Trophoblast cell (in vitro differentiated cells and primary cell): ENCODE results near the gene HERC6.
A peak's percentile ranks its signal among the peaks of the same experiment; 100 is the strongest.

Source experiments
- DNase-seq, 2 donors: peaks; one replicate each; pipeline ENCODE4 v3.0.0-alpha.2; 2016
- H2AFZ ChIP-seq: 2 replicates; pipeline ENCODE4 v1.6.1; 2013; ENCODE audit warnings: low read length, moderate library complexity, mild to moderate bottlenecking; ENCODE audit not compliant: insufficient read depth, poor library complexity
- H2AK5ac ChIP-seq: 2 replicates; pipeline ENCODE4 v1.6.1; 2013; ENCODE audit warnings: mild to moderate bottlenecking, low read length
- H2BK120ac ChIP-seq: 2 replicates; pipeline ENCODE4 v1.6.1; 2013; ENCODE audit warnings: low read length, mild to moderate bottlenecking, moderate library complexity; ENCODE audit not compliant: insufficient read depth, poor library complexity
- H2BK12ac ChIP-seq: 2 replicates; pipeline ENCODE4 v1.6.1; 2013; ENCODE audit warnings: mild to moderate bottlenecking, low read length, moderate library complexity
- H2BK5ac ChIP-seq: 2 replicates; pipeline ENCODE4 v1.6.1; 2013; ENCODE audit warnings: low read length, low read depth, moderate library complexity, mild to moderate bottlenecking; ENCODE audit not compliant: poor library complexity
- H3K14ac ChIP-seq: 2 replicates; pipeline ENCODE4 v1.6.1; 2013; ENCODE audit warnings: mild to moderate bottlenecking, low read length
- H3K18ac ChIP-seq: 2 replicates; pipeline ENCODE4 v1.6.1; 2013; ENCODE audit warnings: mild to moderate bottlenecking, low read length
- H3K23ac ChIP-seq: 2 replicates; pipeline ENCODE4 v1.6.1; 2013; ENCODE audit warnings: low read length
- H3K27ac ChIP-seq: 2 replicates; pipeline ENCODE4 v1.5.1; 2013; ENCODE audit warnings: low read depth, mild to moderate bottlenecking, inconsistent platforms, low read length, moderate library complexity
- H3K27me3 ChIP-seq: 2 replicates; pipeline ENCODE4 v1.6.1; 2013; ENCODE audit warnings: inconsistent platforms, mild to moderate bottlenecking, low read length, moderate library complexity; ENCODE audit not compliant: insufficient read depth
- H3K36me3 ChIP-seq, 2 experiments: 1 replicate in 1 of 2; 2 replicates in 1 of 2; pipeline ENCODE4 v1.6.1; 2013; ENCODE audit warnings: low read length in 2 of 2, mild to moderate bottlenecking in 2 of 2, moderate library complexity in 1 of 2; ENCODE audit not compliant: insufficient read depth in 2 of 2, control insufficient read depth in 1 of 2
- H3K4ac ChIP-seq: 2 replicates; pipeline ENCODE4 v1.6.1; 2013; ENCODE audit warnings: low read depth, mild to moderate bottlenecking, low read length, moderate library complexity
- H3K4me1 ChIP-seq, 2 experiments: 1 replicate in 1 of 2; 2 replicates in 1 of 2; pipeline ENCODE4 v1.6.1; 2013; ENCODE audit warnings: low read length in 2 of 2, mild to moderate bottlenecking in 2 of 2, moderate library complexity in 1 of 2; ENCODE audit not compliant: insufficient read depth in 2 of 2, control insufficient read depth in 1 of 2
- H3K4me2 ChIP-seq: 2 replicates; pipeline ENCODE4 v1.6.1; 2013; ENCODE audit warnings: inconsistent platforms, mild to moderate bottlenecking, low read length, moderate library complexity
- H3K4me3 ChIP-seq: 2 replicates; pipeline ENCODE4 v1.5.1; 2013; ENCODE audit warnings: mild to moderate bottlenecking, low read depth, low read length, inconsistent platforms
- H3K79me1 ChIP-seq: one replicate; pipeline ENCODE4 v1.6.1; 2013; ENCODE audit warnings: low read length
- H3K79me2 ChIP-seq: 2 replicates; pipeline ENCODE4 v1.6.1; 2013; ENCODE audit warnings: low read length, mild to moderate bottlenecking; ENCODE audit not compliant: control insufficient read depth, insufficient read depth, poor library complexity
- H3K9ac ChIP-seq: 2 replicates; pipeline ENCODE4 v1.6.1; 2013; ENCODE audit warnings: mild to moderate bottlenecking, low read length
- H3K9me3 ChIP-seq: 2 replicates; pipeline ENCODE4 v1.6.1; 2013; ENCODE audit warnings: low read depth, mild to moderate bottlenecking, control low read depth, inconsistent platforms, low read length; ENCODE audit not compliant: insufficient read depth
- H4K12ac ChIP-seq: 2 replicates; pipeline ENCODE4 v1.6.1; 2013; ENCODE audit warnings: low read depth, mild to moderate bottlenecking, low read length, moderate library complexity
- H4K8ac ChIP-seq: 2 replicates; pipeline ENCODE4 v1.6.1; 2013; ENCODE audit warnings: low read depth, mild to moderate bottlenecking, low read length, moderate library complexity
- H4K91ac ChIP-seq: one replicate; pipeline ENCODE4 v1.6.1; 2013; ENCODE audit warnings: low read depth, mild to moderate bottlenecking, low read length, moderate library complexity
- WGBS: extraction: QIAGEN DNeasy Blood & Tissue Kit; methylation state at CpG from one replicate; pipeline ENCODE4 v1.1.7; 2013; ENCODE audit warnings: missing lambda C conversion rate; ENCODE audit not compliant: insufficient read length, insufficient coverage; ENCODE audit errors: extremely low coverage; 5-methylcytosine and 5-hydroxymethylcytosine counted together

Gene HERC6

DNA sequence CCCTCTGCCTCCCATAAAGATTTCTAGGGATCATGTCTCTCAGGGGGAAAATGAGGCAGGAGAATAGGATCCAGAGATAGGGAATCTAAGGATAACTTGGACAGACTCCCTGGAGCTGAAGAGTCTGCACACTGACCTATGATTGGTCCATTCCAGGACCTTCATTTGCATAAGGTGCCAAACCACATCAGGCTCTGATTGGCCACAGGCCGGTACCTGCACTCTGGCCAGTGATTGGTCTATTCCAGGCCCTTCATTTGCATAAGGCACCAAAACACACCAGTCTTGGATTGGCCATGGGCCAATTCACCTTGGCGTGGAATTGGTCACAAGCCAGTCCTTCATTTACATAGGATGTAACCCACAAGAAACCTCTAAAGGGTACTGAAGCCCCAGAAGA, 74.3 kb downstream of the HERC6 start:
- H3K9me3 ChIP-seq: peaks cover 1% of the 10 kb centered on the region
- peaks cover 10% of the 10 kb centered on the region for H3K27me3 ChIP-seq
- no peaks in the 10 kb centered on the region for H3K79me2 ChIP-seq
- no peak overlapping the region for H3K9ac ChIP-seq
- H2AFZ ChIP-seq: no peak overlapping the region
- H4K12ac ChIP-seq: no peak overlapping the region
- DNase-seq: no peak
- H3K27ac ChIP-seq: no peak overlapping the region
- no peaks in the 10 kb centered on the region for H3K79me1 ChIP-seq
- H3K4me3 ChIP-seq: no peak overlapping the region
- no peak overlapping the region for H3K4me2 ChIP-seq
- H3K4ac ChIP-seq: no peak overlapping the region
- H3K36me3 ChIP-seq: no peaks in the 10 kb centered on the region
- H2BK5ac ChIP-seq: no peak overlapping the region
- no peak overlapping the region for H3K14ac ChIP-seq
- H3K18ac ChIP-seq: no peak overlapping the region
- no peak overlapping the region for H2BK120ac ChIP-seq
- no peak overlapping the region for H2BK12ac ChIP-seq
- H3K23ac ChIP-seq: no peak overlapping the region
- H4K91ac ChIP-seq: no peak overlapping the region
- no peak overlapping the region for H4K8ac ChIP-seq
- WGBS: no CpG with 5 or more reads among the region's 2 CpGs
- peaks cover 3 to 5% of the 10 kb centered on the region in 2 experiments for H3K4me1 ChIP-seq
- H2AK5ac ChIP-seq: no peak overlapping the region

DNA sequence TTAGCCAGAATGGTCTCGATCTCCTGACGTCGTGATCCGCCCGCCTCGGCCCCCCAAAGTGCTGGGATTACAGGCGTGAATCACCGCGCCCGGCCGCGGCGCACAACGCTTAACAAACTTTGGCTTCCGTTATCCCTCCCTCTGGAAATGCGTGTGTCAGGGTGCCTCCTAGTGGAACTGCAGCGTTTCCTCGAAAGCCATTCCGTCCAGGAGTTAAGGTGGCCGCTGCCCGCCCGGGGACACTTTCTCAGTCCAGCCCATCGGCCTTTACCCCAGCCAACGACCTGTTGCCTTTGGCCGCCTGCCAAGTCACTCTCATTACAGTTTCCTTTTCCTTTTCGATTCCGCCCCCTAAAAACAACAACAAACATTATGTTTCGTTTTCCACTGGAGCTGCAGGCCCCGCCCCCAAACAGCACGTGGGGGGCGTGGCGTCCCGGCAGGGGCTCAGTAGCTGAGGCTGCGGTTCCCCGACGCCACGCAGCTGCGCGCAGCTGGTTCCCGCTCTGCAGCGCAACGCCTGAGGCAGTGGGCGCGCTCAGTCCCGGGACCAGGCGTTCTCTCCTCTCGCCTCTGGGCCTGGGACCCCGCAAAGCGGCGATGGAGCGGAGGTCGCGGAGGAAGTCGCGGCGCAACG, 78.1 kb downstream of the HERC6 start, which contains the start of gene HERC5:
TSS of gene HERC5 (plus strand) at position 450 of the 637 bp plus-strand sequence. CDS start at position 601, 151 bp downstream.
- Histone ChIP-seq H3K23ac (no peak within 1 kb of the TSS), H3K9ac (no peak within 1 kb of the TSS), H2BK5ac (no peak within 1 kb of the TSS), H3K14ac (peak within 1 kb of the TSS; percentile 28), H3K4me1 (peaks cover 0 to 3% of the 10 kb centered on the region in 2 experiments), H3K4me2 (peak within 1 kb of the TSS; percentile 82), H4K8ac (peak within 1 kb of the TSS; percentile 33), H4K91ac (no peak within 1 kb of the TSS), H3K4ac (no peak within 1 kb of the TSS), H3K4me3 (peak within 1 kb of the TSS; percentile 75), H3K36me3 (no peaks in the 10 kb centered on the region), H3K27ac (peak within 1 kb of the TSS; percentile 16), H4K12ac (no peak within 1 kb of the TSS), H2AFZ (peak within 1 kb of the TSS; percentile 84), H3K79me1 (no peaks in the 10 kb centered on the region), H3K9me3 (peaks cover 1% of the 10 kb centered on the region), H2BK120ac (no peak within 1 kb of the TSS), H2BK12ac (no peak within 1 kb of the TSS), H3K79me2 (no peaks in the 10 kb centered on the region), H2AK5ac (no peak within 1 kb of the TSS), H3K18ac (no peak within 1 kb of the TSS), H3K27me3 (peaks cover 10% of the 10 kb centered on the region)
- peak; percentile 94 to 97 for DNase-seq
- no CpG with 5 or more reads among the region's 57 CpGs for WGBS

DNA sequence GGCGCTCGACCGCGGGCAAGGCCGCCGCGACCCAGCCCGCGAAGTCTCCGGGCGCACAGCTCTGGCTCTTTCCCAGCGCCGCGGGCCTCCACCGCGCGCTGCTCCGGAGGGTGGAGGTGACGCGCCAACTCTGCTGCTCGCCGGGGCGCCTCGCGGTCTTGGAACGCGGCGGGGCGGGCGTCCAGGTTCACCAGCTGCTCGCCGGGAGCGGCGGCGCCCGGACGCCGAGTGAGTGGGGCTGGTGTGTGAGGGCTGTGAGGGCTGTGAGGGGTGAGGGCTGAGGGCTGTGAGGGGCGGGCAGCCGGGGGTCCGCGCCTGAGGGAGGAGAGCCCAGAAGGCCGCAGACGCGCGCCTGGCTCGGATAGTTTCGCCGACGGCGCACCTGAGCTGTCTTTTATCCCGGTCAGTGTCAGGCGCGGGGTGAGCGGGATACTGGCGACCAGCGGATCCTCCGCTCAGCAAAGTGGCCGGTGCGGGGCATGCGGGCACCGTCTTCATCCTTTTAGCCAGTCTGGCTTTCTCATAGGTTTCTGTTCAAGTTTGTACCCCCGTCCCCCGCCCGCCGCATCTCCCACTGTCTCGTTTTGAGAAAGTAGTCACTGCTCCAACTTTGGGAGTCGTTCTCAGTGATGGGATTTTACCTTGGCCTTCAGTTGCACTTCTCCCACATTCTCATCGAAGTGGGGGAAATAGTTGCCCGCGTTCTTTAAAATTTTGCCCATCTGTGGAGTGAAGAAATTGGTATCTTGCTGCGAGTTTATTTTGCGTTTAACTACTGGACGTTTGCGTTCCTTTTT, 78.9 kb downstream of the HERC6 start:
- H3K9me3 ChIP-seq: peaks cover 1% of the 10 kb centered on the region
- peak overlapping the region; percentile 75 for H3K4me3 ChIP-seq
- H3K36me3 ChIP-seq: no peaks in the 10 kb centered on the region
- no peak overlapping the region for H3K27ac ChIP-seq
- peak; percentile 75 to 81 for DNase-seq
- no peak overlapping the region for H3K18ac ChIP-seq
- H3K4me1 ChIP-seq: peaks cover 0 to 3% of the 10 kb centered on the region in 2 experiments
- H3K4me2 ChIP-seq: peak overlapping the region; percentile 82
- peaks cover 10% of the 10 kb centered on the region for H3K27me3 ChIP-seq
- H3K23ac ChIP-seq: no peak overlapping the region
- no peaks in the 10 kb centered on the region for H3K79me1 ChIP-seq
- no peaks in the 10 kb centered on the region for H3K79me2 ChIP-seq
- peak overlapping the region; percentile 28 for H3K14ac ChIP-seq
- H4K8ac ChIP-seq: peak overlapping the region; percentile 33
- H3K9ac ChIP-seq: no peak overlapping the region
- H2BK120ac ChIP-seq: no peak overlapping the region
- H4K12ac ChIP-seq: no peak overlapping the region
- no CpG with 5 or more reads among the region's 75 CpGs for WGBS
- H2BK5ac ChIP-seq: no peak overlapping the region
- no peak overlapping the region for H2AK5ac ChIP-seq
- H2AFZ ChIP-seq: peak overlapping the region; percentile 84
- H4K91ac ChIP-seq: no peak overlapping the region
- H2BK12ac ChIP-seq: no peak overlapping the region
- no peak overlapping the region for H3K4ac ChIP-seq

DNA sequence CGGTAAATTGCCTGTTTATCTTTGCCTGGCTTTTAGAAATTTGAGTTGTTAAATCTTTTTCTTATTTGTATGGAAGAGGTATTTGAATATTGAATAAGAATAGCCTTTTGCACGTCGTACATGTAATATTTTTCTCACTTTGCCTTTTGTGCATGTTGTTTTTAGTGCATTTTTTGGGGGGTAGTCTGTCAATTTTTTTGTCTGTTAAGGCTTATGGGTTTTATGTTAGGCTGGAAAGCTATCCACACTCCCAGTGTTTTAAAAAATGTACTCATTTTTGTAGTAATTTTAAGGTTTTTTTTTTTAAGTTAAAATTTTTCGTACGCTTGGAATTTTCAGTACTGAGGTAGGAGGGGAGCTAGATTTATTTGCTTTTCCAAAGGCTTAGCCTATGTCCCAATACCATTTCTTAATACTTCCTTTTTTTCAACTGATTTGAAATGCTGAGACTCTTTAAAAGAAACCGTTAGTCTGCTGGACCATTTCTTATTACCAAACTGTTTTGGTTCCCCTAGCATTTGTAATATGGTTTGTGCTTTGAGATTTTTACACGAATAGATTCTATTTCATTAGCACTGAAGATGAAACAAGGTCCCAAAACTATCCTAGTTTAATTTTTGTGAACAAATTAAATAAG, 79.6 kb downstream of the HERC6 start:
- H3K18ac ChIP-seq: no peak overlapping the region
- H3K27ac ChIP-seq: no peak overlapping the region
- no peak overlapping the region for H2AFZ ChIP-seq
- H3K4me2 ChIP-seq: peak overlapping the region; percentile 82
- no peaks in the 10 kb centered on the region for H3K36me3 ChIP-seq
- H2AK5ac ChIP-seq: no peak overlapping the region
- no peaks in the 10 kb centered on the region for H3K9me3 ChIP-seq
- H3K4ac ChIP-seq: no peak overlapping the region
- H4K91ac ChIP-seq: no peak overlapping the region
- no peaks in the 10 kb centered on the region for H3K79me1 ChIP-seq
- H3K79me2 ChIP-seq: no peaks in the 10 kb centered on the region
- no peak overlapping the region for H3K4me3 ChIP-seq
- no peak overlapping the region for H3K9ac ChIP-seq
- H3K23ac ChIP-seq: no peak overlapping the region
- 100% methylated on average over 2 of the region's 7 CpGs for WGBS
- H3K4me1 ChIP-seq: peaks cover 0 to 3% of the 10 kb centered on the region in 2 experiments
- H3K14ac ChIP-seq: no peak overlapping the region
- DNase-seq: no peak
- H2BK5ac ChIP-seq: no peak overlapping the region
- no peak overlapping the region for H2BK12ac ChIP-seq
- no peak overlapping the region for H2BK120ac ChIP-seq
- no peak overlapping the region for H4K8ac ChIP-seq
- no peak overlapping the region for H4K12ac ChIP-seq
- peaks cover 10% of the 10 kb centered on the region for H3K27me3 ChIP-seq
